Measurements from ENCODE around the gene KLF13. TPM values are rescaled to one million over a fixed set of nuclear protein-coding genes. Genes with fewer than 3 reads are reported as not detected.

Gene KLF13
- polyA plus RNA-seq, 1 experiment, result 11.5 TPM

DNA sequence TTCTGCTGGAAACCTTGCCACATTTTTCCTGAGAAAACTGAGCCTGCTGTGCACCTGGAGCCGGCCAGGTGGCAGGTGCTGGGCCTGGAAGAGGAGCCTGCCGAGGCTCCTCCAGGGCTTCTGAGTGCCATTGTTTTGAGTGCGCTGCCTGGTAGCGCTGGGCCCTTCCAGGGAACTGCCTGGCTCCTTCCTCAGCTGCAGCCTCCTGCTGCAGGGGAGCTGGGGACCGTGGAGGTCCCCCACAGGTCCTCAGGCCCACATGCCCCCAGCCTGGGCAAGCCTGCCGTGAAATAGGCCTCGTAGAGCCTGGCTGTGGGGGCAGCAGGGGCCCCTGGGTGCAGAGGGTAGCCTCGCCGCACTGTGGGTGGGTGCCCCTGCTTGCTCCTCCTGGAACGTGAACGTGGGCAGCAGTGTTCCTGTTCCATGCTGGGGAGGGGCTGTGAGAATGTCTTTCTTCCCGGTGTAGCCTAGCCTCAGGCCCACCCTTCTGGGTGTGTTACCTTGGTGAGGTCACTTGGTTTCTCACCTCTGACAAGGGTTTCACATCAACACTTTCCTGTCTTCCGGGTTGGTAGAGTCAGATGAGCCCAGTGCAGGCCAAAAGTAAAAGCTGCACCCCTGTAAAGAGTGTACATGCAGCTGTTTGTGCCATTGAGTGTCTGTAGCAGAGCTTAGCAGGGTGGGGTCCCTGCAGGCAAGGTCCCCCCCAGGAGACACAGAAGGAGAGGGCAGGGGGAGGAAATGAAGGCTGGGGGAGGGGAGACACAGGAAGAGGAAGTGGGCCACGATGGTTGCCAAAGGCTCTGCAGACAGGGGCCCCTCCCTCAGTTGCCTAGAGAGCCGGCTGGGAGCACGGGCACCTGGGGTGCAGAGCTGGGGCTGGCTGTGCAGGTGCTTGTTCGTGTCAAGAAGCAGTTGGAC is 34.5 kb downstream of the KLF13 start:
- H3K27me3 ChIP-seq (ENCODE audit: control insufficient read depth, insufficient read depth, low read length), result no peaks in the 10 kb centered on the region
- no peak for DNase-seq (ENCODE audit: low read depth)
- TF ChIP-seq, protein P1, sequence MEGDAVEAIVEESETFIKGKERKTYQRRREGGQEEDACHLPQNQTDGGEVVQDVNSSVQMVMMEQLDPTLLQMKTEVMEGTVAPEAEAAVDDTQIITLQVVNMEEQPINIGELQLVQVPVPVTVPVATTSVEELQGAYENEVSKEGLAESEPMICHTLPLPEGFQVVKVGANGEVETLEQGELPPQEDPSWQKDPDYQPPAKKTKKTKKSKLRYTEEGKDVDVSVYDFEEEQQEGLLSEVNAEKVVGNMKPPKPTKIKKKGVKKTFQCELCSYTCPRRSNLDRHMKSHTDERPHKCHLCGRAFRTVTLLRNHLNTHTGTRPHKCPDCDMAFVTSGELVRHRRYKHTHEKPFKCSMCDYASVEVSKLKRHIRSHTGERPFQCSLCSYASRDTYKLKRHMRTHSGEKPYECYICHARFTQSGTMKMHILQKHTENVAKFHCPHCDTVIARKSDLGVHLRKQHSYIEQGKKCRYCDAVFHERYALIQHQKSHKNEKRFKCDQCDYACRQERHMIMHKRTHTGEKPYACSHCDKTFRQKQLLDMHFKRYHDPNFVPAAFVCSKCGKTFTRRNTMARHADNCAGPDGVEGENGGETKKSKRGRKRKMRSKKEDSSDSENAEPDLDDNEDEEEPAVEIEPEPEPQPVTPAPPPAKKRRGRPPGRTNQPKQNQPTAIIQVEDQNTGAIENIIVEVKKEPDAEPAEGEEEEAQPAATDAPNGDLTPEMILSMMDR (IDR thresholded peaks at IDR 0.05; ENCODE audit: insufficient read depth, low read depth, low read length), result no peak
- H3K36me3 ChIP-seq (ENCODE audit: control insufficient read depth, insufficient read depth, low read length), result no peaks in the 10 kb centered on the region; the same call in 1 of the 2 replicates
- CTCF ChIA-PET, result interaction anchor here (0.7 to 1.1 kb wide), 3 partner anchors 14 to 74 kb away, joined by 3 to 4 read pairs (median 3); no protein-coding TSS in a partner anchor
- no peak overlapping the region for H3K4me3 ChIP-seq (ENCODE audit: low read depth, low read length)
- POLR2A ChIA-PET, result no interaction called here

- Histone ChIP-seq H3K4me3 (ENCODE audit: low read depth, low read length) (no peak overlapping the region), H3K36me3 (ENCODE audit: control insufficient read depth, insufficient read depth, low read length) (no peaks in the 10 kb centered on the region; the same call in 1 of the 2 replicates), H3K27me3 (ENCODE audit: control insufficient read depth, insufficient read depth, low read length) (no peaks in the 10 kb centered on the region)
- no peak for DNase-seq (ENCODE audit: low read depth)
- TF ChIP-seq, protein P1 (IDR thresholded peaks at IDR 0.05; ENCODE audit: insufficient read depth, low read depth, low read length), result no peak
- CTCF ChIA-PET, result interaction anchor here (0.7 to 8.9 kb wide), 2 partner anchors 15 to 126 kb away, joined by 3 to 62 read pairs; no protein-coding TSS in a partner anchor
- POLR2A ChIA-PET, result no interaction called here
Measured at GRCh38 chr15:31361764-31362515, 35.3 kb downstream of the KLF13 start.

DNA sequence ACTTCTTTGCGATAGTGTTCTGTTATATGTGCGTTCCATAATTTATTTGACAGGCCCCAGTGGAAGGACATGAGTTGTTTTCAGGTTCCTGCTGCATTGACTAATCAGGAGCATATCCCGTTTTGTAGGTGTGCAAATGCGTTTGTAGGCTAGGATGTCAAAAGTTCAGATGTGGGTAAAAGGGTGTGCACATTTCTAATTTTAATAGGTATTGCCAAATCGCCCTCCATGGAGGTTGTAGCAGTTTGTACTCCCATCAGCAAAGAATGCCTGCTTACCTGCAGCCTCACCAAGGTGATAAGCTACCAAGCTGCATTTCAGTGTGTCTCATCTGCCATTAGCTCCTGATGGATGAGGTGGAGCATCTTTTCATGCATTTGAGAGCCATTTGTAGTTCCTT is 36.3 kb downstream of the KLF13 start:
- ChIA-PET CTCF (interaction anchor here (1.0 to 8.9 kb wide), 2 partner anchors 14 to 125 kb away, joined by 3 to 62 read pairs; no protein-coding TSS in a partner anchor), POLR2A (no interaction called here)
- DNase-seq (ENCODE audit: low read depth), result no peak
- H3K4me3 ChIP-seq (ENCODE audit: low read depth, low read length), result no peak overlapping the region
- H3K27me3 ChIP-seq (ENCODE audit: control insufficient read depth, insufficient read depth, low read length), result no peaks in the 10 kb centered on the region
- H3K36me3 ChIP-seq (ENCODE audit: control insufficient read depth, insufficient read depth, low read length), result no peaks in the 10 kb centered on the region; the same call in 1 of the 2 replicates
- TF ChIP-seq, protein P1 (IDR thresholded peaks at IDR 0.05; ENCODE audit: insufficient read depth, low read depth, low read length), result no peak

- no peak overlapping the region for H3K4me3 ChIP-seq (ENCODE audit: low read depth, low read length)
- no peaks in the 10 kb centered on the region for H3K27me3 ChIP-seq (ENCODE audit: control insufficient read depth, insufficient read depth, low read length)
- ChIA-PET POLR2A (no interaction called here), CTCF (interaction anchor here (0.6 to 8.9 kb wide), 8 partner anchors 11 to 128 kb away, joined by 3 to 62 read pairs (median 4); no protein-coding TSS in a partner anchor)
- no peaks in the 10 kb centered on the region; the same call in 1 of the 2 replicates for H3K36me3 ChIP-seq (ENCODE audit: control insufficient read depth, insufficient read depth, low read length)
- TF ChIP-seq, protein P1 (IDR thresholded peaks at IDR 0.05; ENCODE audit: insufficient read depth, low read depth, low read length), result no peak
- DNase-seq (ENCODE audit: low read depth), result no peak
Measured at GRCh38 chr15:31364301-31365031, 37.8 kb downstream of the KLF13 start.

All from BJ (cell line).